ENCODE data around the gene POU2AF1. TPM values are rescaled to one million over a fixed set of nuclear protein-coding genes. Genes with fewer than 3 reads are reported as not detected.
"Not testable (repeated sequence)": the region's sequence is repeated elsewhere in the genome, so short reads cannot be mapped to it uniquely, and the experiment has no call there.

Gene POU2AF1
- total RNA-seq, 1 experiment from 2014 or later, result not detected

DNA sequence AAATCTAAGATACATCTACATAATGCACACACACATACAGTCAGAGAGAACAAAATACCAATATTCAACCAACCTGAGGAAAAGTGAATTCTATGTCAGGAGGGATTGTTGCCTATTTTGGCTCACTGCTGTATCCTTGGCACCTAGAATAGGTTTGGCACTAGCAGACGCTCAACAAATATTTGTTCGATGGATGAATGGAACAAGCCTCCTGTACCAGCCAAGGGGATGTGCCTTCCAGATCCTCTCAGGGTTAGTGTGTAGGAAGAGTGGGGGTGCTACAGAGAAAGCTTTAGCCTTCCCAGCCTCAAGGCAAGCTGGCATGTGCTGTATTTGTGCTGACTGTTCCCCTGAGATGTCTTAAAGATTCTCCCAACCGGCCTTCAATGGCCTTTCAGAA is 23.3 kb upstream of the POU2AF1 start:
- DNase-seq, result no peak

GRCh38 chr11:111401957-111402356 is 22.9 kb upstream of the POU2AF1 start:
- DNase-seq; H3K36me3 ChIP-seq; H3K4me1 ChIP-seq; H3K27ac ChIP-seq; H3K27me3 ChIP-seq; H3K4me3 ChIP-seq; H3K9me3 ChIP-seq (replicated peaks): not testable (repeated sequence)

More for the DNA sequence above, 23.3 kb upstream of the POU2AF1 start:
- H3K4me1 ChIP-seq, result no peaks in the 10 kb centered on the region
- H3K4me3 ChIP-seq, result no peak overlapping the region
- no peaks in the 10 kb centered on the region for H3K27me3 ChIP-seq
- no peak overlapping the region for H3K27ac ChIP-seq
- H3K36me3 ChIP-seq, result no peaks in the 10 kb centered on the region
- H3K9me3 ChIP-seq (replicated peaks), result no peaks in the 10 kb centered on the region

- Histone ChIP-seq H3K27me3 (no peaks in the 10 kb centered on the region), H3K4me3 (no peak overlapping the region), H3K36me3 (no peaks in the 10 kb centered on the region), H3K9me3 (replicated peaks) (no peaks in the 10 kb centered on the region), H3K27ac (no peak overlapping the region), H3K4me1 (no peaks in the 10 kb centered on the region)
- no peak for DNase-seq
These were observed 21.5 kb upstream of the POU2AF1 start for GRCh38 chr11:111400595-111400994.

- Histone ChIP-seq H3K9me3 (replicated peaks) (no peaks in the 10 kb centered on the region), H3K27ac (no peak overlapping the region), H3K36me3 (no peaks in the 10 kb centered on the region), H3K4me3 (no peak overlapping the region), H3K27me3 (no peaks in the 10 kb centered on the region), H3K4me1 (no peaks in the 10 kb centered on the region)
- no peak for DNase-seq
These were observed 20.3 kb upstream of the POU2AF1 start for GRCh38 chr11:111399187-111400031.

GRCh38 chr11:111397034-111397433 is 18.0 kb upstream of the POU2AF1 start:
- Histone ChIP-seq H3K4me3 (no peak overlapping the region), H3K27me3 (no peaks in the 10 kb centered on the region), H3K9me3 (replicated peaks) (no peaks in the 10 kb centered on the region), H3K36me3 (no peaks in the 10 kb centered on the region), H3K27ac (no peak overlapping the region), H3K4me1 (no peaks in the 10 kb centered on the region)
- DNase-seq, result no peak

DNA sequence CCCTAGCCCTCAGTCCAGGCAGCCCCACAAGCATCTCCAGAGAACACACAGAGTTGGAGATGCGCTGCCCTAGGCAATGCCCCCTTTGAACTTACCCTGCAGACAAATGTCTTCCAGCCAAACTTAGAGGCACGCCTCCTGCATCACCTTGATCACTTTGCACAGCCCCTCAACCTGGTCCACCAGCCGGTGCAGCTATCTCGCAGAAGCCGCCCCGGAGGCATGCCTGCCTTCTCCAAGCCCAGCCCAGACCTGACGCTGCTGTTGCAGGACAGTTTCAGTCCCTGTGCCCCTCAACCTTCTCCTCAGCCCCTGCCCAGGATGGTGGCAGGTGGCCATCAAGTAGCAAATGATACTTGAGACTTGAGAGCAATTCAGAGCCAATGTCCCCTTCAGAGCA is 16.7 kb upstream of the POU2AF1 start:
- H3K4me3 ChIP-seq, result no peak overlapping the region
- no peak overlapping the region for H3K27ac ChIP-seq
- H3K27me3 ChIP-seq, result no peaks in the 10 kb centered on the region
- no peaks in the 10 kb centered on the region for H3K4me1 ChIP-seq
- no peak for DNase-seq
- no peaks in the 10 kb centered on the region for H3K9me3 ChIP-seq (replicated peaks)
- H3K36me3 ChIP-seq, result no peaks in the 10 kb centered on the region

- DNase-seq, result no peak
- no peaks in the 10 kb centered on the region for H3K4me1 ChIP-seq
- H3K27me3 ChIP-seq, result no peaks in the 10 kb centered on the region
- H3K4me3 ChIP-seq, result no peak overlapping the region
- H3K36me3 ChIP-seq, result no peaks in the 10 kb centered on the region
- no peaks in the 10 kb centered on the region for H3K9me3 ChIP-seq (replicated peaks)
- H3K27ac ChIP-seq, result no peak overlapping the region
These were observed 16.0 kb upstream of the POU2AF1 start for GRCh38 chr11:111395081-111395480.

DNA sequence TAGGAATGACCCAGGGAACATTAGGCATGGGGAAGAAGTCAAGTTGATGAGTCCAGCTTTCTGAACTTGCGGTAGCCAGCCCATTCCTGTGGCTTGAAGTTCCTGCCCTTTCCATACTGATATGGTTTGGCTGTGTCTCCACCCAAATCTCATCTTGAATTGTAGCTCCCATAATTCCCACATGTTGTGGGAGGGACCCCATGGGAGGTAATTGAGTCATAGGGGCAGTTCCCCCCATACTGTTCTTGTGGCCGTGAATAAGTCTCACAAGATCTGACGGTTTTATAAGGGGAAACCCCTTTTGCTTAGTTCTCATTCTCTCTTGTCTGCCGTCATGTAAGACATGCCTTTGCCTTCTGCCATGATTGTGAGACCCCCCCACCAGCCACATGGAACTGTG is 15.1 kb upstream of the POU2AF1 start:
- H3K36me3 ChIP-seq; H3K27me3 ChIP-seq; H3K27ac ChIP-seq; H3K9me3 ChIP-seq (replicated peaks); H3K4me1 ChIP-seq; DNase-seq; H3K4me3 ChIP-seq: not testable (repeated sequence)

DNA sequence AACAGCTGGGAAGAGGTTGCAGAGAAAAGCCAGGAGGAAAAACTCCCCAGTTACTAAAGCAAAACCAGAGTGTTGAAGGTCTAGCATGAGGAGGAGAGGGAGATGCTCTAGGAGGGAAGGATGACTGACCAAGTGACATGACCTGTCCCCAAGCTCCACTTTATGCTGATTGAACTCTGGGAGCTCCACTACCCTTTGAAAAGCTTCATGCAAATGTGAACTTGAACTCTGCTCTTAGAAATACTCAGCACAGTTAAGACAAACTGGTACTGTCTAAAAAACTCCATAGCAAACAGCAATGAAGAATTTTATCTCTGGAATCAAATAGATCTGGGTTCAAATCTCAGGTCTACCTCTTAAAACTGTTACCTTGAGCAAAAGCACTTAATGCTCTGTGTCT is 14.5 kb upstream of the POU2AF1 start:
- Histone ChIP-seq H3K4me1 (no peaks in the 10 kb centered on the region), H3K4me3 (no peak overlapping the region), H3K36me3 (no peaks in the 10 kb centered on the region), H3K27me3 (no peaks in the 10 kb centered on the region), H3K27ac (no peak overlapping the region), H3K9me3 (replicated peaks) (no peaks in the 10 kb centered on the region)
- no peak for DNase-seq

DNA sequence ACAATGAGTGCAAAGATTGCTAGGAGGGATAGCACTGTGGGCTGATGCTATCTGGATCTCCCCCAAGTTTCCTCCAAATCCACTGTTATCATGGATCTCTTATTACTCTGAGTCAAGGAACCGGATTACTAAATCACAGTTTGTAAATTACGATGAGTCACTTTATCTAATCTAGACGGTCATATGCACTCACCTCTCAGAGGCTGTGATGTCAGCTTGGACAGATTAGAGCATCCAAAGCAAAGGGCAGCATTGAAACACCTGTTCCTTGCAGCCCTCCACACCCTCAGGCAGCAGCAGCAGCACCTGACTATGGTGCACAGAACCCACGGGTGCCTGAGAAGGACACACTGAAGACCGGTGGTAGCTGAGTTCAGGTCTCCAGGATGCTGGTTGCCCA is 14.0 kb upstream of the POU2AF1 start:
- no peak overlapping the region for H3K4me3 ChIP-seq
- no peak for DNase-seq
- H3K4me1 ChIP-seq, result no peaks in the 10 kb centered on the region
- H3K27me3 ChIP-seq, result no peaks in the 10 kb centered on the region
- H3K36me3 ChIP-seq, result no peaks in the 10 kb centered on the region
- H3K27ac ChIP-seq, result no peak overlapping the region
- no peaks in the 10 kb centered on the region for H3K9me3 ChIP-seq (replicated peaks)

GRCh38 chr11:111392552-111392951 is 13.5 kb upstream of the POU2AF1 start:
- Histone ChIP-seq H3K4me3 (no peak overlapping the region), H3K4me1 (no peaks in the 10 kb centered on the region), H3K9me3 (replicated peaks) (no peaks in the 10 kb centered on the region), H3K27ac (no peak overlapping the region), H3K27me3 (no peaks in the 10 kb centered on the region), H3K36me3 (no peaks in the 10 kb centered on the region)
- DNase-seq, result no peak

DNA sequence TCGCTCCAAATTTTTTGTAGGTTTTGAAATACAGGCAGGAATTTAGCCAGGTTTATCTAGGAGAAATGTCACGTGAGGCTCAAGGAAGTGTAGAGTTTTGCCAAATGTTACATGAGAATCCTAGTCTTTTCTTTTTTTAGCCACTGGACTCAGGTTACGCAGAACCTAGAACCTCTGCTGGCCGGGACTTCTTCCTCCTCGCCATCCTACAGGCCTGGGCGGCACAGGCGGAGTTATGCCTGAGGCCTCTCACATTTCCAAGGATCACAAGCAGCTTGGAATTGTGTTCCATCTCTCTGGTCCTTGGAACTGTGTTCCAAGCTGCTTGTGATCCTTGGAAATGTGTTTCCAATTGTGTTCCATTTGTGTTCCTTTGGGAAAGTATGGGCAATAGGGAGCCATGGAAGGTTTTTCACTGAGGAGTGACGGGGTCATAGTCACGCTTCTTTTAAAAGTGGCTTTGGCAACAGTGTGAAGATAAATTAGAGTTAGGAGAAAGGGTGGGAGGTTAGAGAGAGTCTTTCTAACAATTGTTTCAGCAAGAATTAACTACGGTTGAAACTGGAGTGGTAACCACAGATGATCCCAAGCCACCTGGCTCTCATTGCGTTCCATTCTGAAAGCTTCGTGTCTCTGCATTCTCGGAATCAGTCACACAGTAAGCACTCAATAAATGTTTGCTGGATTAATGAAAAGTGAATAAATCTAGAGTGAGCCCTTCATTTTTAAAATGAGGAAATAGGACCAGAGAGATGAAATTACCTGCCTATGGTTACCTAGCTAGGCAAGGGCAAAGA is 12.5 kb upstream of the POU2AF1 start:
- Histone ChIP-seq H3K4me1 (no peaks in the 10 kb centered on the region), H3K27ac (no peak overlapping the region), H3K36me3 (no peaks in the 10 kb centered on the region), H3K27me3 (no peaks in the 10 kb centered on the region), H3K9me3 (replicated peaks) (no peaks in the 10 kb centered on the region), H3K4me3 (no peak overlapping the region)
- no peak for DNase-seq

- no peaks in the 10 kb centered on the region for H3K9me3 ChIP-seq (replicated peaks)
- H3K27ac ChIP-seq, result no peak overlapping the region
- no peaks in the 10 kb centered on the region for H3K4me1 ChIP-seq
- H3K36me3 ChIP-seq, result no peaks in the 10 kb centered on the region
- no peaks in the 10 kb centered on the region for H3K27me3 ChIP-seq
- H3K4me3 ChIP-seq, result no peak overlapping the region
- no peak for DNase-seq
These were observed 9.8 kb upstream of the POU2AF1 start for GRCh38 chr11:111388842-111389241.

DNA sequence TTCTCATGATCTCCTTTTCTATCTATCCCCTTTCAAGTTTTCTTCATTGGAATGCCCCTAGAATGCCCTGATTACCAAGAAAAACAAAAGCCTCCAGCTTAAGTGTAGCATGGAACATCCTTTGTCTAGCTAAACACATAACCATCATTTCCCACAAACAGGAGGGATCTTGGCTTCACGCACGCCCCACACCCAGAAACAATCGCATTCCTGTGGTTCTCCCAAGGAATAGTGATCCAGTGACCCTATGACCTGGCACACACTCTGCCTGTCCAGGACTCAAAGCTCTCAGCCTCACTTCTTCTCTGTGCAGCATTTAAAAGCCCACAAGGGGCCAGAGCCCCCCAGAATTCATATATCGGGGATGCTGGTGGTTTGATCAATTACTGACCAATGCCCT is 9.3 kb upstream of the POU2AF1 start:
- no peak overlapping the region for H3K4me3 ChIP-seq
- no peaks in the 10 kb centered on the region for H3K36me3 ChIP-seq
- DNase-seq, result no peak

DNA sequence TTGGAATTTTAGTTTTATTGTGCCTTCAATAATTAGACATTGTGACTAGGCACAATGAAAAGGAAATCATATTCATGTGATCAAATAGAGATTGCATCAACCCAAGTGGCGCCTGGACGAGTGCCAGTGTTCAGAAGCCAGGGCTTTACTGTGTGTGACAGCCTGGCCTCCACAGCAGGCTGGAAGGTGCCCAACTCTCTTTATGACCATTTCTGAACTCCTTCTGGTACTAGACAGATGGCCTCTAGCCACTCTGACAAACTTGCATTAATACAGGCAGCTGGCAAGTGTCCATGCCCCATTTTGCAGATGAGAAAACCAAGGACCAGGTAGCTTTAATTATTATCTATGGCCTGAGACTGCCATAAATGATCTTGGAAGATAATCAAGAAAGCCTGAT is 8.3 kb upstream of the POU2AF1 start:
- Histone ChIP-seq H3K27ac (no peak overlapping the region), H3K4me1 (no peaks in the 10 kb centered on the region), H3K9me3 (replicated peaks) (no peaks in the 10 kb centered on the region), H3K27me3 (no peaks in the 10 kb centered on the region), H3K4me3 (no peak overlapping the region), H3K36me3 (no peaks in the 10 kb centered on the region)
- DNase-seq, result no peak

More for the DNA sequence above, 9.3 kb upstream of the POU2AF1 start:
- H3K27ac ChIP-seq, result no peak overlapping the region
- H3K27me3 ChIP-seq, result no peaks in the 10 kb centered on the region
- no peaks in the 10 kb centered on the region for H3K4me1 ChIP-seq
- no peaks in the 10 kb centered on the region for H3K9me3 ChIP-seq (replicated peaks)

Data from SJCRH30 (cell line).